HCT116 (cell line): ENCODE results near the gene NBEAL2. TPM values are rescaled to one million over a fixed set of nuclear protein-coding genes. Genes with fewer than 3 reads are reported as not detected.

Experiments used
- ATAC-seq: fragments of 200-7000 bp; cut with Tn5 transposase; 2 replicates; pipeline ENCODE4 v1.9.1; 2020; ENCODE audit warnings: mild to moderate bottlenecking, moderate library complexity
- BruUV-seq: library from RNA; stranded (reverse); fragments of 400-500 nt; replicated peaks from 2 replicates; lab custom pipeline; 2021; lab: Mats Ljungman, UMichigan
- CTCF ChIA-PET: fragments of 300-600 bp; sonication (Branson Sonifier 250); formaldehyde crosslinking; loops from one replicate; lab custom pipeline; 2021; ENCODE audit warnings: antibody characterized with exemption; lab: Charles Lee
- POLR2A ChIA-PET: fragments of 300-600, 350-600 bp; sonication (Branson Sonifier 250); formaldehyde crosslinking; loops from one replicate; lab custom pipeline; 2021; ENCODE audit warnings: antibody characterized with exemption; lab: Charles Lee
- RAD21 ChIA-PET, 2 experiments: fragments of 300-600 bp; sonication (Branson Sonifier 250); formaldehyde crosslinking; loops; one replicate each; lab custom pipeline; 2023; ENCODE audit warnings: low total read pairs in 2 of 2; ENCODE audit not compliant: uncharacterized antibody in 2 of 2, unreplicated experiment in 2 of 2, low non-redundant PET in 1 of 2; lab: Charles Lee
- DNase-seq: peaks from one replicate; pipeline ENCODE4 v3.0.0-alpha.2; 2010; ENCODE audit warnings: low read depth, low spot score
- H2AFZ ChIP-seq: fragments of 200-600 bp; shearing (Covaris generic), sonication (generic); 2 replicates; pipeline ENCODE4 v1.6.1; 2017; ENCODE audit warnings: low read depth, mixed run types, mixed read lengths, antibody characterized with exemption, low read length; ENCODE audit not compliant: poor library complexity, severe bottlenecking
- H3K27ac ChIP-seq: 2 replicates; pipeline ENCODE4 v1.5.1; 2012; ENCODE audit warnings: low read depth, low read length
- H3K27me3 ChIP-seq: fragments of 200-600 bp; sonication (generic); 2 replicates; pipeline ENCODE4 v1.6.1; 2016; ENCODE audit warnings: mixed run types, low read length, mixed read lengths; ENCODE audit not compliant: insufficient read depth
- H3K36me3 ChIP-seq, 2 experiments: fragments of 200-500 bp in 1 of 2; fragments of 200-600 bp in 1 of 2; sonication (Bioruptor generic) in 1 of 2; sonication (generic) in 1 of 2; 2 replicates each; pipeline versions ENCODE4 v1.5.1 to v1.6.1; 2014 to 2016; ENCODE audit warnings: low read length in 2 of 2, inconsistent platforms in 1 of 2, mixed read lengths in 1 of 2, mixed run types in 1 of 2; ENCODE audit not compliant: insufficient read depth in 2 of 2, control insufficient read depth in 1 of 2
- H3K4me1 ChIP-seq, 2 experiments: fragments of 200-600 bp in 1 of 2; sonication (generic) in 1 of 2; 2 replicates each; pipeline versions ENCODE4 v1.5.1 to v1.6.1; 2012 to 2017; ENCODE audit warnings: low read length in 2 of 2, inconsistent platforms in 1 of 2, mild to moderate bottlenecking in 1 of 2, mixed read lengths in 1 of 2, mixed run types in 1 of 2, moderate library complexity in 1 of 2; ENCODE audit not compliant: insufficient read depth in 2 of 2, control insufficient read depth in 1 of 2
- H3K4me2 ChIP-seq: fragments of 200-600 bp; sonication (generic); 2 replicates; pipeline ENCODE4 v1.6.1; 2017; ENCODE audit warnings: mixed run types, low read length, mixed read lengths
- H3K4me3 ChIP-seq, 2 experiments: fragments of 200-600 bp in 1 of 2; sonication (generic) in 1 of 2; replicated peaks in 1 of 2; 2 replicates each; pipeline ENCODE4 v1.5.1; 2011 to 2016; ENCODE audit warnings: low read length in 2 of 2, control low read depth in 1 of 2, low read depth in 1 of 2, mild to moderate bottlenecking in 1 of 2, mixed read lengths in 1 of 2, mixed run types in 1 of 2
- H3K79me2 ChIP-seq: fragments of 200-600 bp; sonication (generic); 2 replicates; pipeline ENCODE4 v1.6.1; 2017; ENCODE audit warnings: mild to moderate bottlenecking, mixed run types, low read length, moderate library complexity, mixed read lengths; ENCODE audit not compliant: insufficient read depth
- H3K9ac ChIP-seq: fragments of 200-600 bp; sonication (generic); 2 replicates; pipeline ENCODE4 v1.6.1; 2016; ENCODE audit warnings: low read length, mixed read lengths
- H3K9me2 ChIP-seq: fragments of 200-600 bp; sonication (generic), shearing (Covaris generic); 2 replicates; pipeline ENCODE4 v1.6.1; 2017; ENCODE audit warnings: mixed run types, mild to moderate bottlenecking, moderate library complexity; ENCODE audit not compliant: insufficient read depth
- H3K9me3 ChIP-seq, 2 experiments: fragments of 200-500 bp in 1 of 2; fragments of 200-600 bp in 1 of 2; sonication (Bioruptor generic) in 1 of 2; sonication (generic) in 1 of 2; 2 replicates each; pipeline ENCODE4 v1.6.1; 2014 to 2017; ENCODE audit warnings: low read length in 2 of 2, mixed read lengths in 2 of 2, inconsistent platforms in 1 of 2, low read depth in 1 of 2, mild to moderate bottlenecking in 1 of 2, mixed run types in 1 of 2, moderate library complexity in 1 of 2; ENCODE audit not compliant: control insufficient read depth in 1 of 2, insufficient read depth in 1 of 2
- H4K20me1 ChIP-seq: fragments of 200-600 bp; sonication (generic), shearing (Covaris generic); 2 replicates; pipeline ENCODE4 v1.6.1; 2017; ENCODE audit warnings: mixed run types, mild to moderate bottlenecking, moderate library complexity; ENCODE audit not compliant: insufficient read depth
- CBX3 ChIP-seq: IDR thresholded peaks from 2 replicates; pipeline ENCODE4 v1.6.1; 2012; ENCODE audit warnings: low read depth
- CEBPB ChIP-seq: IDR thresholded peaks from 2 replicates; pipeline ENCODE4 v1.6.1; 2012; ENCODE audit warnings: low read depth
- EGR1 ChIP-seq: IDR thresholded peaks from 2 replicates; pipeline ENCODE4 v1.6.1; 2012; ENCODE audit warnings: low read depth
- ELF1 ChIP-seq: IDR thresholded peaks from 2 replicates; pipeline ENCODE4 v1.6.1; 2012; ENCODE audit warnings: low read depth, borderline replicate concordance
- EZH2 ChIP-seq: fragments of 200-600 bp; sonication (generic); IDR thresholded peaks from 2 replicates; pipeline ENCODE4 v1.6.1; 2017; ENCODE audit warnings: antibody characterized with exemption, mixed run types
- EZH2phosphoT487 ChIP-seq: fragments of 200-600 bp; IDR thresholded peaks from 2 replicates; pipeline ENCODE4 v1.6.1; 2018; ENCODE audit warnings: antibody characterized with exemption, borderline replicate concordance
- FOSL1 ChIP-seq: IDR thresholded peaks from 2 replicates; pipeline ENCODE4 v1.6.1; 2012; ENCODE audit warnings: low read depth
- JUND ChIP-seq: IDR thresholded peaks from 2 replicates; pipeline ENCODE4 v1.6.1; 2012
- POLR2A ChIP-seq: IDR thresholded peaks from 2 replicates; pipeline ENCODE4 v1.7.0; 2011; ENCODE audit warnings: borderline replicate concordance; ENCODE audit not compliant: insufficient read depth, insufficient read length; ENCODE audit errors: extremely low read depth
- RAD21 ChIP-seq: IDR thresholded peaks from 2 replicates; pipeline ENCODE4 v1.6.1; 2012; ENCODE audit warnings: low read depth, mild to moderate bottlenecking
- SIN3A ChIP-seq: IDR thresholded peaks from 2 replicates; pipeline ENCODE4 v1.6.1; 2012; ENCODE audit warnings: low read depth
- SP1 ChIP-seq: IDR thresholded peaks from 2 replicates; pipeline ENCODE4 v1.6.1; 2012; ENCODE audit warnings: low read depth
- SRF ChIP-seq: IDR thresholded peaks from 2 replicates; pipeline ENCODE4 v1.6.1; 2012; ENCODE audit warnings: low read depth
- TCF7L2 ChIP-seq: IDR thresholded peaks from 2 replicates; pipeline ENCODE4 v1.7.0; 2011; ENCODE audit warnings: borderline replicate concordance, inconsistent platforms; ENCODE audit not compliant: insufficient read depth, insufficient read length; ENCODE audit errors: extremely low read depth
- YY1 ChIP-seq: IDR thresholded peaks from 2 replicates; pipeline ENCODE4 v1.6.1; 2011; ENCODE audit warnings: low read length, low read depth, moderate library complexity, mild to moderate bottlenecking; ENCODE audit not compliant: insufficient replicate concordance; ENCODE audit errors: extremely low read depth
- ZNF274 ChIP-seq: fragments of 200-500 bp; sonication (Bioruptor generic); IDR thresholded peaks from 2 replicates; pipeline ENCODE4 v1.6.1; 2014; ENCODE audit warnings: mild to moderate bottlenecking, low read depth, low read length, inconsistent platforms
- intact Hi-C: fragments of 100-400 bp; cut with micrococcal nuclease; formaldehyde crosslinking; loops from 2 replicates; pipeline ENCODE4 v1.10.0; 2022
- total RNA-seq: library from RNA; stranded (reverse); gene quantifications from one replicate; pipeline ENCODE4 v1.2.1, GENCODE V29; 2021; ENCODE audit not compliant: unreplicated experiment
- TF ChIP-seq, protein P1 (sequence below): IDR thresholded peaks from 2 replicates; pipeline ENCODE4 v1.6.1; 2012
- TF ChIP-seq, protein P2 (sequence below): IDR thresholded peaks from 2 replicates; pipeline ENCODE4 v1.6.1; 2012
- TF ChIP-seq, protein P3 (sequence below), 3 experiments: fragments of 200-600 bp in 1 of 3; sonication (generic) in 1 of 3; IDR thresholded peaks in 2 of 3; conservative IDR thresholded peaks in 1 of 3; 2 replicates each; pipeline ENCODE4 v1.5.1; 2012 to 2017; ENCODE audit warnings: low read depth in 2 of 3, low read length in 2 of 3, antibody characterized with exemption in 1 of 3, borderline replicate concordance in 1 of 3, control low read depth in 1 of 3, mild to moderate bottlenecking in 1 of 3, mixed read lengths in 1 of 3, mixed run types in 1 of 3, moderate library complexity in 1 of 3; ENCODE audit not compliant: insufficient read depth in 1 of 3

Gene NBEAL2
- total RNA-seq, 1 experiment from 2014 or later, result 72.9 TPM

DNA sequence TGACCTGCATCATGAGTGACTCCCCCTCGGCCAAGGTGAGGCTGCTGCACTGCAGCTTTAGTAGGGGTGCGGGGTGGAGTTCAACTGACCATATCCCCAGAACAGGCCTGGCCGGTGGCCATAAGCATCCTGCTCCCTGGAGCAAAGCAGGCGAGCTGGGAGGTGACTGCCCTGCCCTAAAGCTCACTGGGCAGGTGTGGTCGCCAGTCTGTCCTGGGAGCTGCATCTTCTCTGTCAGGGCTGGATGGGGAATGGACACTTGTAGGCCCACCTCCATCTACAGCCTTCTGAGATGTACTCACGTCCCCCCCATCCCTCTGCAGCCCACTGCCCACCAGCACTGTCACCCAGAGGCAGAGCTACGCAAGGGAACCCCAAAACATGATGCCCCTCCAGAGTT, 14.5 kb downstream of the NBEAL2 start (continued):
- TF ChIP-seq, protein P1, sequence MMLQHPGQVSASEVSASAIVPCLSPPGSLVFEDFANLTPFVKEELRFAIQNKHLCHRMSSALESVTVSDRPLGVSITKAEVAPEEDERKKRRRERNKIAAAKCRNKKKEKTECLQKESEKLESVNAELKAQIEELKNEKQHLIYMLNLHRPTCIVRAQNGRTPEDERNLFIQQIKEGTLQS, result no peak
- TF ChIP-seq SRF, result no peak
- no peak for TF ChIP-seq EGR1
- no peak for TF ChIP-seq TCF7L2
- no peak for TF ChIP-seq FOSL1
- no peak for TF ChIP-seq CEBPB
- no peak for TF ChIP-seq SP1
- TF ChIP-seq YY1, result no peak

DNA sequence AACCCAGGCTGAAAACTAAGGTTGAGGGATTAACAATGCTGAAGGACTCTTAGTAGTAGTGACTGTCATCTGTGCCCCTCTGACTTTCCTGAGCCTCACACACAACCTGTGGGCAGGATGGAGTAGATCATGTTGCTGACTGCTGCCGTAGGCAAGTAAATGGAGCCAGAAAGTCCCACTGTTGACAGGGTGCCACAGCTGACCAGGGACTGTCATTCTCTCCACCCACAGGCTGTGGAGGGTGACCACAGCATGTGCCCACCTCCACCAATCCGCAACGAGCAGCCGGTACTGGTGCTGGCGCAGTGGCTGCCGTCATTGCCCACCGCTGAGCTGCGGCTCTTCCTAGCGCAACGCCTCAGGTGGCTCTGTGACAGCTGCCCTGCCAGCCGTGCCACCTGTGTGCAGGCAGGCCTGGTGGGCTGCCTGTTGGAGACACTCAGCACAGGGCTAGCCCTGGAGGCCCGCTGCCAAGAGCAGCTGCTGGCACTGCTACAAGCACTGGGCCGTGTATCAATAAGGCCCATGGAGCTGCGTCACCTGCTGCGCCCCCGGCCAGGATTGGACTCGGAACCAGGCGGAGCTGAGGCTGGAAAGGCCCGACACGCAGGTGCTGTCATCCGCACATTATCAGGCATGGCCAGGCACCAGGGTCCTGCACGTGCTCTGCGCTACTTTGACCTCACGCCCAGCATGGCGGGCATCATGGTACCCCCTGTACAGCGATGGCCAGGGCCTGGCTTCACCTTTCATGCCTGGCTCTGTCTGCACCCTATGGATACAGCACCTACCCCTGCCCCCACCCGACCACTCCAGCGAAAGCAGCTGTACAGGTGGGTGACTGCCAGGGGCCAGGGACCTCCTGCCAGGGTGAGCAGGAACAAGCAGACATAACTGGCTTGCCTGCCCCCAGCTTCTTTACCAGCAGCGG, 15.6 kb downstream of the NBEAL2 start:
- no peak overlapping the region for H3K4me3 ChIP-seq
- no peak overlapping the region for H2AFZ ChIP-seq
- H3K9me3 ChIP-seq, result no peaks in the 10 kb centered on the region
- no peak for DNase-seq
- peaks cover 0 to 8% of the 10 kb centered on the region in 2 experiments; a peak in 1 of 4 replicates for H3K4me1 ChIP-seq
- peaks cover 0 to 7% of the 10 kb centered on the region in 2 experiments; a peak in 2 of 4 replicates for H3K36me3 ChIP-seq
- RAD21 ChIA-PET, result no interaction called here
- H3K4me2 ChIP-seq, result no peak overlapping the region
- no peak for ATAC-seq
- no peaks in the 10 kb centered on the region for H3K27me3 ChIP-seq
- TF ChIP-seq CBX3, result no peak
- no peak for TF ChIP-seq YY1
- no peak for TF ChIP-seq ELF1
- TF ChIP-seq SP1, result no peak
- TF ChIP-seq, protein P2, sequence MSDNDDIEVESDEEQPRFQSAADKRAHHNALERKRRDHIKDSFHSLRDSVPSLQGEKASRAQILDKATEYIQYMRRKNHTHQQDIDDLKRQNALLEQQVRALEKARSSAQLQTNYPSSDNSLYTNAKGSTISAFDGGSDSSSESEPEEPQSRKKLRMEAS, result no peak
- no peak for TF ChIP-seq SIN3A
- TF ChIP-seq, protein P3, sequence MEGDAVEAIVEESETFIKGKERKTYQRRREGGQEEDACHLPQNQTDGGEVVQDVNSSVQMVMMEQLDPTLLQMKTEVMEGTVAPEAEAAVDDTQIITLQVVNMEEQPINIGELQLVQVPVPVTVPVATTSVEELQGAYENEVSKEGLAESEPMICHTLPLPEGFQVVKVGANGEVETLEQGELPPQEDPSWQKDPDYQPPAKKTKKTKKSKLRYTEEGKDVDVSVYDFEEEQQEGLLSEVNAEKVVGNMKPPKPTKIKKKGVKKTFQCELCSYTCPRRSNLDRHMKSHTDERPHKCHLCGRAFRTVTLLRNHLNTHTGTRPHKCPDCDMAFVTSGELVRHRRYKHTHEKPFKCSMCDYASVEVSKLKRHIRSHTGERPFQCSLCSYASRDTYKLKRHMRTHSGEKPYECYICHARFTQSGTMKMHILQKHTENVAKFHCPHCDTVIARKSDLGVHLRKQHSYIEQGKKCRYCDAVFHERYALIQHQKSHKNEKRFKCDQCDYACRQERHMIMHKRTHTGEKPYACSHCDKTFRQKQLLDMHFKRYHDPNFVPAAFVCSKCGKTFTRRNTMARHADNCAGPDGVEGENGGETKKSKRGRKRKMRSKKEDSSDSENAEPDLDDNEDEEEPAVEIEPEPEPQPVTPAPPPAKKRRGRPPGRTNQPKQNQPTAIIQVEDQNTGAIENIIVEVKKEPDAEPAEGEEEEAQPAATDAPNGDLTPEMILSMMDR (IDR thresholded peaks at IDR 0.05 in 2 of 3, conservative IDR thresholded peaks at IDR 0.05 in 1 of 3; ENCODE audit: borderline replicate concordance in 1 of 3, insufficient read depth in 1 of 3, low read depth in 2 of 3, low read length in 2 of 3), result no peak
- TF ChIP-seq CEBPB, result no peak
- TF ChIP-seq, protein P1, result no peak
- no peak for TF ChIP-seq EZH2
- no peak for TF ChIP-seq SRF
- TF ChIP-seq TCF7L2, result no peak
- TF ChIP-seq RAD21, result no peak
- TF ChIP-seq ZNF274, result no peak
- TF ChIP-seq POLR2A, result no peak
- no peak for TF ChIP-seq EZH2phosphoT487
- TF ChIP-seq JUND, result no peak
- TF ChIP-seq EGR1, result no peak
- no peak overlapping the region for H3K9ac ChIP-seq
- intact Hi-C loops, result no loop called here
- no peaks in the 10 kb centered on the region for H4K20me1 ChIP-seq
- no peaks in the 10 kb centered on the region for H3K79me2 ChIP-seq
- BruUV-seq, result no TSS peak
- H3K9me2 ChIP-seq, result no peaks in the 10 kb centered on the region
- no peak overlapping the region for H3K27ac ChIP-seq
- POLR2A ChIA-PET, result no interaction called here
- CTCF ChIA-PET, result no interaction called here
